Bronchial epithelial cell (primary cell): Measurements from ENCODE around the gene HOXA6. TPM values are rescaled to one million over a fixed set of nuclear protein-coding genes. Genes with fewer than 3 reads are reported as not detected.

Source experiments
- DNase-seq: peaks from one replicate; pipeline ENCODE4 v3.0.0-alpha.2; 2010; ENCODE audit warnings: low read depth
- FAIRE-seq: peaks from 2 replicates; lab custom pipeline; 2011; peaks lifted over from hg19 to GRCh38; lab: Jason Lieb, UNC
- H3K27me3 ChIP-seq: 2 replicates; pipeline ENCODE4 v1.5.1; 2011; ENCODE audit warnings: low read length; ENCODE audit not compliant: control insufficient read depth, insufficient read depth
- H3K36me3 ChIP-seq: 2 replicates; pipeline ENCODE4 v1.5.1; 2011; ENCODE audit warnings: low read length; ENCODE audit not compliant: control insufficient read depth, insufficient read depth
- H3K4me3 ChIP-seq: 2 replicates; pipeline ENCODE4 v1.5.1; 2011; ENCODE audit warnings: mild to moderate bottlenecking, low read depth, low read length, control low read depth
- CTCF ChIP-seq: IDR thresholded peaks from 2 replicates; pipeline ENCODE4 v1.5.1; 2011; ENCODE audit warnings: mild to moderate bottlenecking, moderate library complexity, low read length, control low read depth, inconsistent platforms; ENCODE audit not compliant: insufficient read depth, severe bottlenecking
- total RNA-seq: library from RNA; depleted of rRNA; stranded (reverse); fragments of >200 nt; gene quantifications from 2 replicates; pipeline ENCODE4 v1.2.1, GENCODE V29; 2014

The HOXA6 gene
- total RNA-seq, 1 donor from 2014 or later, result 0.53 TPM

DNA sequence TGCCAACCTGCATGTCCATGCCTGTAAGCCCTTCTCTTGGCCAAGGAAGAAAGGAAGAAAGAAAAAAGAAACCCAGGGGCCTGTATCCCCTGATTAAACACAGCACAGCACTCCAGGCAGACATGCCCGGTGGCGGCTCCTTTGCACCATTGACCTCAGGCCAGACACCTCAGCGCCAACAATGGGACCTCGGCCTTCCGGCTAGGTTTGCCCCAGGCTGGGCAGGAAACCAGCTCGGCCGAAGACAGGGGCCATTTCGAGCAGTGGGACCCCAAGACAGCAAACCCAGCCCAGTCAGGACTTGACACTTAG lies 23.7 kb upstream of the HOXA6 start:
- FAIRE-seq, result no peak
- Histone ChIP-seq H3K36me3 (no peaks in the 10 kb centered on the region), H3K4me3 (no peak overlapping the region), H3K27me3 (peaks cover 82% of the 10 kb centered on the region)
- no peak for TF ChIP-seq CTCF
- DNase-seq, result no peak

- H3K36me3 ChIP-seq, result no peaks in the 10 kb centered on the region
- no peak for FAIRE-seq
- no peak for DNase-seq
- H3K27me3 ChIP-seq, result peaks cover 83% of the 10 kb centered on the region
- no peak overlapping the region for H3K4me3 ChIP-seq
- TF ChIP-seq CTCF, result no peak
Observed at GRCh38 chr7:27170426-27171324, 23.1 kb upstream of the HOXA6 start.

- Histone ChIP-seq H3K4me3 (no peak overlapping the region), H3K27me3 (peaks cover 83% of the 10 kb centered on the region), H3K36me3 (no peaks in the 10 kb centered on the region)
- DNase-seq (no peak), FAIRE-seq (no peak)
- TF ChIP-seq CTCF, result no peak
Observed at GRCh38 chr7:27169658-27170425, 22.3 kb upstream of the HOXA6 start.

GRCh38 chr7:27168265-27168947 lies 20.8 kb upstream of the HOXA6 start:
- FAIRE-seq (no peak), DNase-seq (no peak)
- H3K4me3 ChIP-seq, result no peak overlapping the region

DNA sequence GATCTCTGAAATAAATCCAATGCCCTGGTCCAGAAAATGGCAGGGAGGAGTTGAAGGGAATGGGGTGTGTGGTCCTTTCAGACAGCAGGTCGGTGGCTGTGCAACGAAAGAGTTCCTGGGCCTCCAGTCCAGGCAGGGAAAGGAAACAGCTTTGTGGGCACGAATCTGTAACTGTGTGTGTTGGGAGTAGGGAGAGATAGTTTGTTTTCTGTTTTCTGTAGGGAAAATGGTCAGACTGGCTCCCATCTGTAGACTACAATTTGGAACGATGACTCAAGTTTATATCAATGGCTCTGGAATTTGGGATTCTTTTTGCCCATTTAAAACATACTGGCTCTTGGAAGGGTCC lies 20.3 kb upstream of the HOXA6 start:
- no peak for TF ChIP-seq CTCF
- no peak for DNase-seq
- H3K4me3 ChIP-seq, result no peak overlapping the region

More at GRCh38 chr7:27168265-27168947, 20.8 kb upstream of the HOXA6 start:
- Histone ChIP-seq H3K36me3 (no peaks in the 10 kb centered on the region), H3K27me3 (peaks cover 87% of the 10 kb centered on the region)
- TF ChIP-seq CTCF, result no peak

More for the DNA sequence above, 20.3 kb upstream of the HOXA6 start:
- Histone ChIP-seq H3K27me3 (peaks cover 86% of the 10 kb centered on the region), H3K36me3 (no peaks in the 10 kb centered on the region)
- FAIRE-seq, result no peak
